Cortex of kidney (tissue), 1 donor: ENCODE measurements around the gene SLC12A9.

Source experiments
- DNase-seq: peaks from one replicate; lab custom pipeline; 2025; lab: John Stamatoyannopoulos, UW

SLC12A9 gene

GRCh38 chr7:100864263-100864845 lies 11.8 kb downstream of the SLC12A9 start:
- no peak for DNase-seq

GRCh38 chr7:100865372-100865911 lies 12.9 kb downstream of the SLC12A9 start:
- no peak for DNase-seq

- no peak for DNase-seq
These were observed 13.6 kb downstream of the SLC12A9 start for GRCh38 chr7:100865938-100866728.

GRCh38 chr7:100866729-100867039 lies 14.2 kb downstream of the SLC12A9 start:
- no peak for DNase-seq

- no peak for DNase-seq
These were observed 14.7 kb downstream of the SLC12A9 start, which contains the start of gene TRIP6 for GRCh38 chr7:100867040-100867775. TRIP6 (plus strand) TSS chr7:100867387; CDS start chr7:100867498, 111 bp downstream.

- DNase-seq: no peak
These were observed 15.4 kb downstream of the SLC12A9 start for GRCh38 chr7:100867776-100868485.

GRCh38 chr7:100873599-100874299 lies 21.2 kb downstream of the SLC12A9 start:
- DNase-seq: no peak

GRCh38 chr7:100874300-100874576 lies 21.7 kb downstream of the SLC12A9 start:
- no peak for DNase-seq

GRCh38 chr7:100874577-100875355 lies 22.3 kb downstream of the SLC12A9 start, which contains the start of gene SRRT:
SRRT (plus strand) TSS chr7:100875103; CDS start chr7:100875591, 488 bp downstream.
- peak; percentile 90 for DNase-seq

- no peak for DNase-seq
These were observed 22.8 kb downstream of the SLC12A9 start for GRCh38 chr7:100875356-100875751.

- DNase-seq: no peak
These were observed 25.5 kb downstream of the SLC12A9 start for GRCh38 chr7:100878013-100878412.

- no peak for DNase-seq
These were observed 26.2 kb downstream of the SLC12A9 start for GRCh38 chr7:100878685-100879084.

GRCh38 chr7:100879685-100880261 lies 27.3 kb downstream of the SLC12A9 start:
- DNase-seq: no peak

- no peak for DNase-seq
These were observed 28.1 kb downstream of the SLC12A9 start for GRCh38 chr7:100880645-100881044.

GRCh38 chr7:100881136-100881535 lies 28.6 kb downstream of the SLC12A9 start:
- DNase-seq: no peak

- no peak for DNase-seq
These were observed 29.7 kb downstream of the SLC12A9 start for GRCh38 chr7:100882201-100882600.

- no peak for DNase-seq
These were observed 30.4 kb downstream of the SLC12A9 start for GRCh38 chr7:100882785-100883526.

- DNase-seq: no peak
These were observed 32.4 kb downstream of the SLC12A9 start for GRCh38 chr7:100884736-100885439.
